Progenitor cell of endocrine pancreas (in vitro differentiated cells): Measurements from ENCODE around the gene TYMP. TPM values are rescaled to one million over a fixed set of nuclear protein-coding genes. Genes with fewer than 3 reads are reported as not detected.
"Not testable (repeated sequence)": the region's sequence is repeated elsewhere in the genome, so short reads cannot be mapped to it uniquely, and the experiment has no call there.

Source experiments
- DNase-seq: peaks from one replicate; pipeline ENCODE4 v3.0.0; 2021; ENCODE audit warnings: low spot score; ENCODE audit not compliant: unreplicated experiment
- H3K27ac Mint-ChIP-seq: 2 replicates; pipeline ENCODE4 v1.8.0; 2021; ENCODE audit warnings: mild to moderate bottlenecking, moderate library complexity, mixed read lengths
- H3K27me3 Mint-ChIP-seq: 2 replicates; pipeline ENCODE4 v1.8.0; 2021; ENCODE audit warnings: mixed read lengths
- H3K36me3 Mint-ChIP-seq: 2 replicates; pipeline ENCODE4 v1.8.0; 2022; ENCODE audit warnings: mixed read lengths; ENCODE audit not compliant: insufficient read depth
- H3K4me1 Mint-ChIP-seq: 2 replicates; pipeline ENCODE4 v1.8.0; 2021; ENCODE audit warnings: low read depth, mixed read lengths
- H3K4me3 Mint-ChIP-seq: 2 replicates; pipeline ENCODE4 v1.8.0; 2021; ENCODE audit warnings: low read depth, mild to moderate bottlenecking, moderate library complexity, mixed read lengths
- H3K9me3 Mint-ChIP-seq: 2 replicates; pipeline ENCODE4 v1.8.0; 2021; ENCODE audit warnings: low read depth, mixed read lengths
- CTCF ChIP-seq: fragments of 200-600 bp; sonication (generic); IDR thresholded peaks from one replicate; pipeline ENCODE4 v1.5.0; 2021; ENCODE audit warnings: antibody characterized with exemption, mild to moderate bottlenecking; ENCODE audit not compliant: unreplicated experiment
- total RNA-seq: library from RNA; stranded (reverse); gene quantifications from 2 replicates; pipeline ENCODE4 v1.2.1, GENCODE V29; 2021

Gene TYMP
- total RNA-seq, 1 donor from 2014 or later = 1.6 TPM

- Mint-ChIP-seq H3K9me3 (no peaks in the 10 kb centered on the region), H3K36me3 (peaks cover 4% of the 10 kb centered on the region), H3K4me1 (peaks cover 6% of the 10 kb centered on the region), H3K27me3 (no peaks in the 10 kb centered on the region), H3K27ac (no peak overlapping the region), H3K4me3 (no peak overlapping the region)
- no peak for TF ChIP-seq CTCF
- DNase-seq = no peak
These were observed 8.9 kb downstream of the TYMP start for GRCh38 chr22:50520826-50521453.

GRCh38 chr22:50520184-50520583 lies 9.6 kb downstream of the TYMP start:
- DNase-seq, H3K9me3 Mint-ChIP-seq, H3K4me1 Mint-ChIP-seq, H3K36me3 Mint-ChIP-seq, H3K27ac Mint-ChIP-seq, H3K4me3 Mint-ChIP-seq, H3K27me3 Mint-ChIP-seq: not testable (repeated sequence)

GRCh38 chr22:50519151-50519550 lies 10.7 kb downstream of the TYMP start:
- Mint-ChIP-seq H3K4me1 (no peaks in the 10 kb centered on the region), H3K9me3 (no peaks in the 10 kb centered on the region), H3K36me3 (peaks cover 2% of the 10 kb centered on the region), H3K27me3 (no peaks in the 10 kb centered on the region), H3K4me3 (no peak overlapping the region), H3K27ac (no peak overlapping the region)
- no peak for TF ChIP-seq CTCF
- DNase-seq = no peak

GRCh38 chr22:50518606-50519005 lies 11.2 kb downstream of the TYMP start:
- H3K36me3 Mint-ChIP-seq = peaks cover 2% of the 10 kb centered on the region
- no peak overlapping the region for H3K4me3 Mint-ChIP-seq
- no peak overlapping the region for H3K27ac Mint-ChIP-seq
- no peaks in the 10 kb centered on the region for H3K9me3 Mint-ChIP-seq
- TF ChIP-seq CTCF = no peak
- no peaks in the 10 kb centered on the region for H3K27me3 Mint-ChIP-seq
- no peaks in the 10 kb centered on the region for H3K4me1 Mint-ChIP-seq
- DNase-seq = no peak

GRCh38 chr22:50517495-50518260 lies 12.1 kb downstream of the TYMP start:
- Mint-ChIP-seq H3K27ac (no peak overlapping the region), H3K4me1 (no peaks in the 10 kb centered on the region), H3K36me3 (peaks cover 2% of the 10 kb centered on the region)

More at GRCh38 chr22:50517495-50518260, 12.1 kb downstream of the TYMP start:
- Mint-ChIP-seq H3K9me3 (no peaks in the 10 kb centered on the region), H3K27me3 (no peaks in the 10 kb centered on the region), H3K4me3 (no peak overlapping the region)
- no peak for DNase-seq
- TF ChIP-seq CTCF = no peak
